Uterus (tissue), 4 donors: ENCODE measurements around the gene ANO7. TPM values are rescaled to one million over a fixed set of nuclear protein-coding genes. Genes with fewer than 3 reads are reported as not detected.

ENCODE experiments used
- DNase-seq, 2 donors: peaks; one replicate each; pipeline ENCODE4 v3.0.0-alpha.2; 2019 to 2020
- H3K27ac ChIP-seq, 2 donors: fragments of 200-600 bp; sonication (generic); 1 replicate in 1 of 2; 2 replicates in 1 of 2; pipeline ENCODE4 v1.5.1; 2016 to 2018
- H3K27me3 ChIP-seq, 2 donors: fragments of 200-600 bp; sonication (generic); one replicate each; pipeline ENCODE4 v1.5.1; 2018 to 2019; ENCODE audit warnings: control low read depth in 1 of 2
- H3K36me3 ChIP-seq, 2 donors: fragments of 200-600 bp; sonication (generic); one replicate each; pipeline ENCODE4 v1.5.1; 2019; ENCODE audit warnings: control low read depth in 1 of 2
- H3K4me1 ChIP-seq, 2 donors: fragments of 200-600 bp; sonication (generic); one replicate each; pipeline ENCODE4 v1.5.1; 2018 to 2019; ENCODE audit warnings: control low read depth in 1 of 2
- H3K4me3 ChIP-seq, 2 donors: fragments of 200-600 bp; sonication (generic); 1 replicate in 1 of 2; 2 replicates in 1 of 2; pipeline ENCODE4 v1.5.1; 2018 to 2019; ENCODE audit warnings: mild to moderate bottlenecking in 1 of 2
- H3K9me3 ChIP-seq, 2 donors: fragments of 200-600 bp; sonication (generic); one replicate each; pipeline ENCODE4 v1.5.1; 2019; ENCODE audit warnings: control low read depth in 1 of 2
- POLR2A ChIP-seq, 2 donors: fragments of 450-650 bp; IDR thresholded peaks; one replicate each; pipeline ENCODE4 v1.6.1; 2016; ENCODE audit warnings: antibody characterized with exemption in 2 of 2, mild to moderate bottlenecking in 1 of 2, moderate library complexity in 1 of 2
- intact Hi-C: fragments of 100-400 bp; cut with DNase I; formaldehyde crosslinking; loops from one replicate; pipeline ENCODE4 v1.15.1; 2023; ENCODE audit warnings: low total_unique reads
- total RNA-seq, 4 donors: library from RNA; depleted of rRNA in 3 of 4; stranded (reverse); fragments of >200 nt in 3 of 4; gene quantifications; one replicate each; pipeline versions ENCODE4 v1.1.0 to v1.2.4, GENCODE V29; 2014 to 2023
- TF ChIP-seq, protein P1 (sequence below), 4 experiments: fragments of 200-600 bp in 2 of 4; fragments of 450-650 bp in 2 of 4; sonication (generic) in 2 of 4; IDR thresholded peaks; one replicate each; pipeline ENCODE4 v1.5.1; 2016 to 2019; ENCODE audit warnings: antibody characterized with exemption in 4 of 4, mild to moderate bottlenecking in 2 of 4, moderate library complexity in 1 of 4
- donor health status: DM: yes; HTN: yes; CAD: no.

Gene ANO7
- total RNA-seq, 4 donors from 2014 or later, result under 0.01 to 3.8 (median 0.21) TPM; not detected in 1

DNA sequence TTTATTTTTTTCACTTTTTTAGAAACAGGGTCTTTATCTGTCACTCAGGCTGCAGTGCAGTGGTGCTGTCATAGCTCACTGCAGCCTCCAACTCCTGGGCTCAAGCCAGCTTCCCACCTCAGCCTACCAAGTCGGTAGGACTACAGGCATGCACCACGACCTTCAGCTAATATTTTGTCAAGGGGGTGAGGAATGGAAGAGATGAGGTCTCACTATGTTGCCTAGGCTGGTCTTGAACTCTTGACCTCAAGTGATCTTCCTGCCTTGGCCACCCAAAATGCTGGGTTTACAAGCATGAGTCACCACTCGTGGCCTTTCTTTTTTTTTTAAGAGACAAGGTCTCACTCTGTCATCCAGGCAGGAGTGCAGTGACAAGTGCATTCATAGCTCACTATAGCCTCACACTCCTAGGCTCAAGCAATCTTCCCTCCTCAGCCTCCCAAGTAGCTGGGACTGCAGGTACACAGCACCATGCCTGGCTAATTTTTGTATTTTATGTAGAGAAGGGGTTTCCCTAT is 24.8 kb upstream of the ANO7 start:
- DNase-seq, result no peak
- Histone ChIP-seq H3K27me3 (no peaks in the 10 kb centered on the region), H3K27ac (no peak overlapping the region), H3K9me3 (no peaks in the 10 kb centered on the region), H3K4me3 (no peak overlapping the region), H3K36me3 (no peaks in the 10 kb centered on the region), H3K4me1 (peaks cover 0 to 9% of the 10 kb centered on the region in 2 donors)
- no peak for TF ChIP-seq POLR2A (IDR thresholded peaks at IDR 0.05)
- TF ChIP-seq, protein P1, sequence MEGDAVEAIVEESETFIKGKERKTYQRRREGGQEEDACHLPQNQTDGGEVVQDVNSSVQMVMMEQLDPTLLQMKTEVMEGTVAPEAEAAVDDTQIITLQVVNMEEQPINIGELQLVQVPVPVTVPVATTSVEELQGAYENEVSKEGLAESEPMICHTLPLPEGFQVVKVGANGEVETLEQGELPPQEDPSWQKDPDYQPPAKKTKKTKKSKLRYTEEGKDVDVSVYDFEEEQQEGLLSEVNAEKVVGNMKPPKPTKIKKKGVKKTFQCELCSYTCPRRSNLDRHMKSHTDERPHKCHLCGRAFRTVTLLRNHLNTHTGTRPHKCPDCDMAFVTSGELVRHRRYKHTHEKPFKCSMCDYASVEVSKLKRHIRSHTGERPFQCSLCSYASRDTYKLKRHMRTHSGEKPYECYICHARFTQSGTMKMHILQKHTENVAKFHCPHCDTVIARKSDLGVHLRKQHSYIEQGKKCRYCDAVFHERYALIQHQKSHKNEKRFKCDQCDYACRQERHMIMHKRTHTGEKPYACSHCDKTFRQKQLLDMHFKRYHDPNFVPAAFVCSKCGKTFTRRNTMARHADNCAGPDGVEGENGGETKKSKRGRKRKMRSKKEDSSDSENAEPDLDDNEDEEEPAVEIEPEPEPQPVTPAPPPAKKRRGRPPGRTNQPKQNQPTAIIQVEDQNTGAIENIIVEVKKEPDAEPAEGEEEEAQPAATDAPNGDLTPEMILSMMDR (IDR thresholded peaks at IDR 0.05), result no peak
- intact Hi-C loops, result no loop called here

DNA sequence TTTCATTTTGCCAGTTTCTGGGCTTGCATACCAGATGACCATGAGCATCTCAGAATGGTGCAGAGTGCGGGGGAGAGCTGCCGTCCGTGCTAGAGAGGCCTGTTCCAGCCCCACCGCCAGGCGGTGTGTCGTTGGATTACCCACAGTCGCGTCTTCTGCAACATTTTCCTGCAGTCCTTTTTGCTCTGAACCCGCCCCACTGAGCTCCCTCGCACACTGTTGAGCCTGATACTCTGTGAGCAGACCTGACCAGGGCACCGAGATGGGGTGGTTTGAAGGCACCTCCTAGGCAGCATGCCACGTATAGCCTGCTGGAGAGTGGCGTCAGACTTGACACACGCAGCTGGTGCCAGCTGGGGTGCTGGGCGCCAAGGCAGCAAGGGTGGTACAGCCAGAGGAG is 20.1 kb upstream of the ANO7 start:
- intact Hi-C loops, result no loop called here
- H3K9me3 ChIP-seq, result peaks cover 0 to 7% of the 10 kb centered on the region in 2 donors
- no peaks in the 10 kb centered on the region for H3K36me3 ChIP-seq
- TF ChIP-seq, protein P1 (IDR thresholded peaks at IDR 0.05), result no peak
- no peak for TF ChIP-seq POLR2A (IDR thresholded peaks at IDR 0.05)
- no peaks in the 10 kb centered on the region for H3K4me1 ChIP-seq
- H3K27me3 ChIP-seq, result no peaks in the 10 kb centered on the region
- no peak for DNase-seq
- no peak overlapping the region for H3K4me3 ChIP-seq
- H3K27ac ChIP-seq, result no peak overlapping the region

DNA sequence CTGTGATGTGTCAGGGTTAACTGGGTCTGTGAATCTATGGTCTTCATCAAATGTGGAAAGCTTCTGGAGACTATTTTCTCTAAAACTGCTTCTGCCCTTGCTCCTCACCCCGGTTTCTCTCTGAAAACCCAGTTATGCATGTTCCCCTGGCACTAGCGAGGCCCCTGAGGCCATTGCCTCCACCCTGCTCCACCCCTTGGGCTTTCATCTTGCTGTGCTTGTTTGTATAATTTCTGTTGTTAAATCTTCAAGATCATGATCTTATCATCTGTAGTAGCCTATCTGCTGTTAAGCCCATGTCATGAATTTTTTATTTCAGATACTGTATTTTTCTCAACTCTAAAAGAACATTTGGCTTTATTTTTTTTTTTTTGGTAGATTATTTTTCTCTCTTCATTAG is 14.9 kb upstream of the ANO7 start:
- TF ChIP-seq, protein P1 (IDR thresholded peaks at IDR 0.05), result no peak
- TF ChIP-seq POLR2A (IDR thresholded peaks at IDR 0.05), result no peak
- no peak overlapping the region for H3K27ac ChIP-seq
- H3K36me3 ChIP-seq, result no peaks in the 10 kb centered on the region
- no peaks in the 10 kb centered on the region for H3K4me1 ChIP-seq
- no peak for DNase-seq
- intact Hi-C loops, result no loop called here
- no peaks in the 10 kb centered on the region for H3K27me3 ChIP-seq
- peaks cover 0 to 7% of the 10 kb centered on the region in 2 donors for H3K9me3 ChIP-seq
- no peak overlapping the region for H3K4me3 ChIP-seq

DNA sequence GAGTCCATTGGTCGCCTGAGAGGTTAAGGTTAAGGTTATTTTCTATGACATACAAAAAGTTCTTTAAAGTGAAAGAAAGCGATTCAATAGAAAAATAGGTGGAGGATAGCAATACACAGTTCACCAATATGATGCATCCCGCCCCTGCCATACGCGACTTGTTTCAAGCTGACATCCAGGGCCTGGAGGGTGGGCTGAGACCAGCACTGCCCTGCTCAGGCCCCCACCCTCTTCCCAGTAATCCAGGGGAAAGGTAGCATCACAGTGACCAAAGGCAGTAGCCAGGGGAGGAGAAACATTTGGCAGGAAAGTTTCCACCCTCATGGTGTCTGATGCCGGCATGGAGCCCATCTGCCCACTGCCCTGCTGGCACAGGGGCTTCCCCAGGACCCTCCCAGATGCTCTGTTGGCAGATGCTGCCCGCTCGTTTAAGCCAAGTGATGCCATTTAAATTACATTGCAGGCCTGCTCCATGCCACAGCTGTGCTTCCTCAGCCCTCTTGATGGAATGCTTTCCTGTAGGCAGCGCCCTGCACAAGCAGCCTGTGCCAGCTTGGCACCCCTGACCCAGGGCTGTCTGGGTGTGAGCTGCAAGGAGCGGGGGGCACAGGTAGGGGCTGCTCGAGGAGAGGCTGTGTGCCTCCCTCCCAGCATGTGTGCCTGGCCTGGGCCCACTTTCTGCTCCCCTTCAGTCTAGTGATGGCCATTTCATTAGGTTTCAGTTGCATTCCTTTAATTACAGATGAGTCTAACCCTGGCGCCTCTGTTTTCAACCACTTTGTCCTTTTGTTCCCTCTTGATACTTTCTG is 10.7 kb upstream of the ANO7 start:
- H3K4me3 ChIP-seq, result no peak overlapping the region
- TF ChIP-seq, protein P1 (IDR thresholded peaks at IDR 0.05), result no peak
- TF ChIP-seq POLR2A (IDR thresholded peaks at IDR 0.05), result no peak
- H3K9me3 ChIP-seq, result no peaks in the 10 kb centered on the region
- H3K27ac ChIP-seq, result no peak overlapping the region
- intact Hi-C loops, result no loop called here
- no peaks in the 10 kb centered on the region for H3K36me3 ChIP-seq
- no peak for DNase-seq
- no peaks in the 10 kb centered on the region for H3K4me1 ChIP-seq
- no peaks in the 10 kb centered on the region for H3K27me3 ChIP-seq

DNA sequence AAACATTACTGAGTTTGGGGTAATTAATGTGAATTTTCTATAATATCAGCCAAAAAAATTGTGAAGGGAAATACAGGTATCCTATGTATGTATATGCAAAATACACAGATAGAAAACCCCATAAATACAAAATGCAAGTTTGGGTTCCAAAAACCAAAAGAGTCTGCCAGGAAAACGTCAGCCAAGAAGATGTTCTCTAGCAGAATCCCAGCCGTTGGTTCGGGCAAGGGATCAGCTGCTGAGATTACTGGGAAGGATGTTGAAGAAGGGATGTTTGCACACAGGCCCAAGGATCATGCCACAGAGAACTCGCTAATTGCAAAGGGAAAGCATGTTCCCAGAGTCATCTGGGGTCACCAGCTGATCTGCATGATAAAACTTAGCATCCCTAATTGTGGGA is 9.5 kb upstream of the ANO7 start:
- Histone ChIP-seq H3K4me1 (no peaks in the 10 kb centered on the region), H3K27me3 (no peaks in the 10 kb centered on the region), H3K27ac (no peak overlapping the region), H3K4me3 (no peak overlapping the region), H3K36me3 (no peaks in the 10 kb centered on the region), H3K9me3 (no peaks in the 10 kb centered on the region)
- DNase-seq, result no peak
- TF ChIP-seq POLR2A (IDR thresholded peaks at IDR 0.05), result no peak
- TF ChIP-seq, protein P1 (IDR thresholded peaks at IDR 0.05), result no peak
- intact Hi-C loops, result no loop called here
